WTC11 (cell line): ENCODE data around the gene NETO2. TPM values are rescaled to one million over a fixed set of nuclear protein-coding genes. Genes with fewer than 3 reads are reported as not detected.

Experiments used
- ATAC-seq: fragments of 200-7000 bp; cut with Tn5 transposase; 2 replicates; pipeline ENCODE4 v1.10.0; 2021; ENCODE audit warnings: mild to moderate bottlenecking, moderate library complexity
- CTCF ChIA-PET: fragments of 300-600 bp; sonication (Branson Sonifier 250); formaldehyde crosslinking; loops from one replicate; lab custom pipeline; 2021; ENCODE audit warnings: antibody characterized with exemption; lab: Charles Lee
- POLR2A ChIA-PET: fragments of 350-600 bp; sonication (Branson Sonifier 250); formaldehyde crosslinking; loops from one replicate; lab custom pipeline; 2021; ENCODE audit warnings: antibody characterized with exemption; lab: Charles Lee
- DNase-seq: peaks from one replicate; pipeline ENCODE4 v3.0.0; 2021; ENCODE audit warnings: low spot score
- H3K27ac Mint-ChIP-seq: 2 replicates; pipeline ENCODE4 v1.8.0; 2021; ENCODE audit warnings: mixed read lengths
- H3K27me3 Mint-ChIP-seq: 2 replicates; pipeline ENCODE4 v1.8.0; 2021; ENCODE audit warnings: low read depth, mild to moderate bottlenecking, moderate library complexity, mixed read lengths
- H3K36me3 Mint-ChIP-seq: 2 replicates; pipeline ENCODE4 v1.8.0; 2021; ENCODE audit warnings: mixed read lengths
- H3K4me1 Mint-ChIP-seq: 2 replicates; pipeline ENCODE4 v1.8.0; 2022; ENCODE audit warnings: mixed read lengths
- H3K4me3 Mint-ChIP-seq: 2 replicates; pipeline ENCODE4 v1.8.0; 2021; ENCODE audit warnings: mild to moderate bottlenecking, moderate library complexity, mixed read lengths
- H3K9me3 Mint-ChIP-seq: 2 replicates; pipeline ENCODE4 v1.8.0; 2021; ENCODE audit warnings: mixed read lengths
- CREB1 ChIP-seq: sonication (generic); formaldehyde crosslinking; IDR thresholded peaks from 2 replicates; pipeline ENCODE4 v1.8.0; 2023; ENCODE audit warnings: mild to moderate bottlenecking, missing genetic modification reagents
- CREM ChIP-seq: sonication (generic); formaldehyde crosslinking; IDR thresholded peaks from 2 replicates; pipeline ENCODE4 v1.8.1; 2022; ENCODE audit warnings: mild to moderate bottlenecking, missing genetic modification reagents, moderate library complexity
- ELF4 ChIP-seq: sonication (generic); formaldehyde crosslinking; IDR thresholded peaks from 2 replicates; pipeline ENCODE4 v1.8.1; 2022; ENCODE audit warnings: low read depth, mild to moderate bottlenecking, moderate library complexity, missing genetic modification reagents
- EMX1 ChIP-seq: fragments of 250-450 bp; sonication (Bioruptor Pico); IDR thresholded peaks from 2 replicates; pipeline ENCODE4 v1.8.0; 2021; ENCODE audit warnings: mild to moderate bottlenecking
- GABPB1 ChIP-seq: sonication (generic); formaldehyde crosslinking; IDR thresholded peaks from 2 replicates; pipeline ENCODE4 v1.8.1; 2023; ENCODE audit warnings: mild to moderate bottlenecking, missing genetic modification reagents
- GTF2I ChIP-seq: fragments of 250-450 bp; sonication (Bioruptor Pico); conservative IDR thresholded peaks from 2 replicates; pipeline ENCODE4 v1.4.0; 2021; ENCODE audit warnings: mild to moderate bottlenecking
- HMGXB4 ChIP-seq: sonication (generic); formaldehyde crosslinking; IDR thresholded peaks from 2 replicates; pipeline ENCODE4 v1.8.1; 2023; ENCODE audit warnings: mild to moderate bottlenecking, moderate library complexity, missing genetic modification reagents
- JUN ChIP-seq: sonication (generic); formaldehyde crosslinking; IDR thresholded peaks from 2 replicates; pipeline ENCODE4 v1.8.0; 2023; ENCODE audit warnings: mild to moderate bottlenecking, missing genetic modification reagents
- KAT7 ChIP-seq: sonication (generic); formaldehyde crosslinking; IDR thresholded peaks from 2 replicates; pipeline ENCODE4 v1.8.1; 2023; ENCODE audit warnings: missing genetic modification reagents, mild to moderate bottlenecking, borderline replicate concordance
- MYBL2 ChIP-seq: sonication (generic); formaldehyde crosslinking; IDR thresholded peaks from 2 replicates; pipeline ENCODE4 v1.8.1; 2023; ENCODE audit warnings: mild to moderate bottlenecking, moderate library complexity, missing genetic modification reagents
- NFATC4 ChIP-seq: fragments of 250-450 bp; sonication (Bioruptor Pico); IDR thresholded peaks from 2 replicates; pipeline ENCODE4 v1.9.0; 2021; ENCODE audit warnings: mild to moderate bottlenecking
- NR2C2 ChIP-seq: sonication (generic); formaldehyde crosslinking; IDR thresholded peaks from 2 replicates; pipeline ENCODE4 v1.8.0; 2022; ENCODE audit warnings: mild to moderate bottlenecking, missing genetic modification reagents
- PRRX2 ChIP-seq: fragments of 250-450 bp; sonication (Bioruptor Pico); IDR thresholded peaks from 2 replicates; pipeline ENCODE4 v1.8.0; 2021; ENCODE audit warnings: mild to moderate bottlenecking
- RELA ChIP-seq: sonication (generic); formaldehyde crosslinking; IDR thresholded peaks from 2 replicates; pipeline ENCODE4 v1.8.1; 2022; ENCODE audit warnings: missing genetic modification reagents, mild to moderate bottlenecking, borderline replicate concordance
- RORB ChIP-seq: fragments of 250-450 bp; sonication (Bioruptor Pico); IDR thresholded peaks from 2 replicates; pipeline ENCODE4 v1.9.0; 2021; ENCODE audit warnings: mild to moderate bottlenecking
- SMAD3 ChIP-seq: sonication (generic); formaldehyde crosslinking; IDR thresholded peaks from 2 replicates; pipeline ENCODE4 v1.8.0; 2022; ENCODE audit warnings: missing genetic modification reagents, mild to moderate bottlenecking, borderline replicate concordance
- TP53 ChIP-seq: sonication (generic); formaldehyde crosslinking; IDR thresholded peaks from 2 replicates; pipeline ENCODE4 v1.8.1; 2023; ENCODE audit warnings: mild to moderate bottlenecking, missing genetic modification reagents
- ZMAT4 ChIP-seq: fragments of 250-450 bp; sonication (Bioruptor Pico); IDR thresholded peaks from 2 replicates; pipeline ENCODE4 v1.9.0; 2021; ENCODE audit warnings: mild to moderate bottlenecking
- ZNF121 ChIP-seq: sonication (generic); formaldehyde crosslinking; IDR thresholded peaks from 2 replicates; pipeline ENCODE4 v1.8.0; 2023; ENCODE audit warnings: missing genetic modification reagents
- ZNF263 ChIP-seq: sonication (generic); formaldehyde crosslinking; IDR thresholded peaks from 2 replicates; pipeline ENCODE4 v1.8.1; 2022; ENCODE audit warnings: low read depth, mild to moderate bottlenecking, moderate library complexity, missing genetic modification reagents
- ZNF317 ChIP-seq: sonication (generic); formaldehyde crosslinking; IDR thresholded peaks from 2 replicates; pipeline ENCODE4 v1.8.1; 2023; ENCODE audit warnings: low read depth, mild to moderate bottlenecking, moderate library complexity, missing genetic modification reagents, borderline replicate concordance
- ZNF423 ChIP-seq: fragments of 250-450 bp; sonication (Bioruptor Pico); IDR thresholded peaks from 2 replicates; pipeline ENCODE4 v2.1.2; 2022; ENCODE audit warnings: mild to moderate bottlenecking, moderate library complexity
- total RNA-seq: library from RNA; stranded (reverse); gene quantifications from 3 replicates; pipeline ENCODE4 v1.2.3, GENCODE V29; 2021
- TF ChIP-seq, protein P1 (sequence below): sonication (generic); formaldehyde crosslinking; IDR thresholded peaks from 2 replicates; pipeline ENCODE4 v1.8.0; 2023; ENCODE audit warnings: mild to moderate bottlenecking, missing genetic modification reagents
- TF ChIP-seq, protein P2 (sequence below): sonication (generic); formaldehyde crosslinking; IDR thresholded peaks from 2 replicates; pipeline ENCODE4 v1.8.0; 2022; ENCODE audit warnings: mild to moderate bottlenecking, missing genetic modification reagents
- TF ChIP-seq, protein P3 (sequence below): fragments of 250-450 bp; sonication (Bioruptor Pico); IDR thresholded peaks from 2 replicates; pipeline ENCODE4 v1.9.0; 2021; ENCODE audit warnings: moderate library complexity, mild to moderate bottlenecking, inconsistent platforms, borderline replicate concordance

NETO2 gene
- total RNA-seq, 1 experiment from 2014 or later, result 21.8 TPM

GRCh38 chr16:47035436-47035835, 108.3 kb downstream of the NETO2 start:
- Mint-ChIP-seq H3K27ac (no peak overlapping the region), H3K36me3 (no peaks in the 10 kb centered on the region), H3K27me3 (peaks cover 29% of the 10 kb centered on the region), H3K4me3 (no peak overlapping the region)
- DNase-seq, result no peak
- CTCF ChIA-PET, result no interaction called here
- TF ChIP-seq ELF4, result no peak
- no peak for TF ChIP-seq ZNF263 (CRISPR knock-in tag)
- TF ChIP-seq MYBL2 (CRISPR knock-in tag), result no peak
- no peak for TF ChIP-seq GTF2I (CRISPR knock-in tag)
- TF ChIP-seq RORB (CRISPR knock-in tag), result no peak
- TF ChIP-seq NR2C2, result no peak
- TF ChIP-seq HMGXB4, result no peak
- TF ChIP-seq JUN, result no peak
- TF ChIP-seq, protein P1, sequence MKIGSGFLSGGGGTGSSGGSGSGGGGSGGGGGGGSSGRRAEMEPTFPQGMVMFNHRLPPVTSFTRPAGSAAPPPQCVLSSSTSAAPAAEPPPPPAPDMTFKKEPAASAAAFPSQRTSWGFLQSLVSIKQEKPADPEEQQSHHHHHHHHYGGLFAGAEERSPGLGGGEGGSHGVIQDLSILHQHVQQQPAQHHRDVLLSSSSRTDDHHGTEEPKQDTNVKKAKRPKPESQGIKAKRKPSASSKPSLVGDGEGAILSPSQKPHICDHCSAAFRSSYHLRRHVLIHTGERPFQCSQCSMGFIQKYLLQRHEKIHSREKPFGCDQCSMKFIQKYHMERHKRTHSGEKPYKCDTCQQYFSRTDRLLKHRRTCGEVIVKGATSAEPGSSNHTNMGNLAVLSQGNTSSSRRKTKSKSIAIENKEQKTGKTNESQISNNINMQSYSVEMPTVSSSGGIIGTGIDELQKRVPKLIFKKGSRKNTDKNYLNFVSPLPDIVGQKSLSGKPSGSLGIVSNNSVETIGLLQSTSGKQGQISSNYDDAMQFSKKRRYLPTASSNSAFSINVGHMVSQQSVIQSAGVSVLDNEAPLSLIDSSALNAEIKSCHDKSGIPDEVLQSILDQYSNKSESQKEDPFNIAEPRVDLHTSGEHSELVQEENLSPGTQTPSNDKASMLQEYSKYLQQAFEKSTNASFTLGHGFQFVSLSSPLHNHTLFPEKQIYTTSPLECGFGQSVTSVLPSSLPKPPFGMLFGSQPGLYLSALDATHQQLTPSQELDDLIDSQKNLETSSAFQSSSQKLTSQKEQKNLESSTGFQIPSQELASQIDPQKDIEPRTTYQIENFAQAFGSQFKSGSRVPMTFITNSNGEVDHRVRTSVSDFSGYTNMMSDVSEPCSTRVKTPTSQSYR, result no peak
- TF ChIP-seq, protein P2, sequence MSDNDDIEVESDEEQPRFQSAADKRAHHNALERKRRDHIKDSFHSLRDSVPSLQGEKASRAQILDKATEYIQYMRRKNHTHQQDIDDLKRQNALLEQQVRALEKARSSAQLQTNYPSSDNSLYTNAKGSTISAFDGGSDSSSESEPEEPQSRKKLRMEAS (CRISPR knock-in tag), result no peak
- TF ChIP-seq, all 79 proteins: peak for 0
- H3K4me1 Mint-ChIP-seq, result no peaks in the 10 kb centered on the region; the same call in 1 of the 2 replicates
- ATAC-seq, result no peak
- no peaks in the 10 kb centered on the region for H3K9me3 Mint-ChIP-seq
- POLR2A ChIA-PET, result no interaction called here

DNA sequence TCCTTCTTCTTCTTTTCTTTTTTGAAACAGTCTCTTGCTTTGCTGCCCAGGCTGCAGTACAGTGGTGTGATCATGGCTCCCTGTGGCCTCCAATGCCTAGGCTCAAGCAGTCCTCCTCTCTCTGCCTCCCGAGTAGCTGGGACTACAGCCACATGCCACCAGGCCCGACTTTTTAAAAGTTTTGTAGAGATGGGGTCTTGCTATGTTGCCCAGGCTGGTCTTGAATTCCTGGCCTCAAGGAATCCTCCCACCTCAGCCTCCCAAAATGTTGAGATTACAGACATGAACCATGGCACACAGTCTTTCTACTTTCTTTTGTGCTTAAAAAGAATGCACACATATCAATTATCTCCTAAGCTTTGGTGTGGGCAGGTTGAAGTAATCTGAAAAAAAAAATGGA, 109.3 kb downstream of the NETO2 start:
- H3K27me3 Mint-ChIP-seq, result peaks cover 27% of the 10 kb centered on the region
- POLR2A ChIA-PET, result no interaction called here
- no peak for DNase-seq

DNA sequence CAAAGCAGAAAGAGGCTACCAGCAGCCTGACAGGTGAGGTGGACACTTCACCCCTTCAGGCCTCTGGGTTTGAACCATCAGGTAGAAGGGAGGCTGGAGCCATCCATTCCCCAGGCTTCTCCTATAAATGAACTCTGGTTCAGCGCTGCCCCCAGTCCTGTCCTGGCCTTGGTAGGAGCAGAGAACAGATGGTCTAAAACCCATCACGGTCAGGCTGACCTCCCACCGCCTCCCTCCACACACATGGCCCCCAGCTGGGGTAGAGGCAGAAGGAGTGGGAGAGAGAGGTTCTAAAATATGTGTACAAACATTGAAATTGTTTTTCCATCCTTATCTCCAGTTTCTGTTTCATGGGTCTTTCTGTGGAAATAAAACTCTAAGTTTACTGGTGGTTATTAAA, 110.6 kb downstream of the NETO2 start:
- Mint-ChIP-seq H3K4me1 (no peaks in the 10 kb centered on the region; the same call in 1 of the 2 replicates), H3K27me3 (peaks cover 17% of the 10 kb centered on the region), H3K9me3 (no peaks in the 10 kb centered on the region), H3K36me3 (no peaks in the 10 kb centered on the region), H3K4me3 (no peak overlapping the region), H3K27ac (no peak overlapping the region)
- POLR2A ChIA-PET, result interaction anchor here (0.7 kb wide), 1 partner anchor 13 kb away, joined by 3 read pairs; no protein-coding TSS in a partner anchor
- DNase-seq, result no peak
- no peak for ATAC-seq
- TF ChIP-seq GTF2I (CRISPR knock-in tag), result no peak
- TF ChIP-seq SMAD3 (CRISPR knock-in tag), result no peak
- CTCF ChIA-PET, result no interaction called here

More for the DNA sequence above, 109.3 kb downstream of the NETO2 start:
- H3K9me3 Mint-ChIP-seq, result no peaks in the 10 kb centered on the region
- H3K27ac Mint-ChIP-seq, result no peak overlapping the region
- no peaks in the 10 kb centered on the region; the same call in 1 of the 2 replicates for H3K4me1 Mint-ChIP-seq
- H3K36me3 Mint-ChIP-seq, result no peaks in the 10 kb centered on the region
- TF ChIP-seq ZNF121 (CRISPR knock-in tag) (peak; percentile 67; the same call in 1 of the 2 replicates), ELF4 (no peak)
- no peak for ATAC-seq
- H3K4me3 Mint-ChIP-seq, result no peak overlapping the region
- CTCF ChIA-PET, result no interaction called here

GRCh38 chr16:47029724-47030123, 114.0 kb downstream of the NETO2 start:
- H3K36me3 Mint-ChIP-seq, result no peaks in the 10 kb centered on the region
- H3K4me1 Mint-ChIP-seq, result peaks cover 3% of the 10 kb centered on the region; the same call in 1 of the 2 replicates
- ATAC-seq (no peak), DNase-seq (no peak)
- H3K27ac Mint-ChIP-seq, result no peak overlapping the region
- ChIA-PET CTCF (interaction anchor here (0.6 kb wide), 1 partner anchor 8 kb away, joined by 3 read pairs; no protein-coding TSS in a partner anchor), POLR2A (interaction anchor here (0.6 kb wide), 1 partner anchor 44 kb away, joined by 6 read pairs; no protein-coding TSS in a partner anchor)
- no peaks in the 10 kb centered on the region; the same call in 1 of the 2 replicates for H3K27me3 Mint-ChIP-seq
- H3K9me3 Mint-ChIP-seq, result no peaks in the 10 kb centered on the region
- H3K4me3 Mint-ChIP-seq, result no peak overlapping the region
- TF ChIP-seq EMX1 (no peak), RELA (no peak), TP53 (no peak), ZNF423 (no peak), SMAD3 (CRISPR knock-in tag) (no peak), CREB1 (CRISPR knock-in tag) (no peak), KAT7 (CRISPR knock-in tag) (no peak), NFATC4 (CRISPR knock-in tag) (no peak), PRRX2 (no peak), ZMAT4 (no peak), ZNF317 (CRISPR knock-in tag) (no peak), GABPB1 (CRISPR knock-in tag) (no peak), CREM (CRISPR knock-in tag) (no peak)
- TF ChIP-seq, protein P3, sequence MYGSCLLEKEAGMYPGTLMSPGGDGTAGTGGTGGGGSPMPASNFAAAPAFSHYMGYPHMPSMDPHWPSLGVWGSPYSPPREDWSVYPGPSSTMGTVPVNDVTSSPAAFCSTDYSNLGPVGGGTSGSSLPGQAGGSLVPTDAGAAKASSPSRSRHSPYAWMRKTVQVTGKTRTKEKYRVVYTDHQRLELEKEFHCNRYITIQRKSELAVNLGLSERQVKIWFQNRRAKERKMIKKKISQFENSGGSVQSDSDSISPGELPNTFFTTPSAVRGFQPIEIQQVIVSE, result no peak
